Liver (tissue), 3 donors: Measurements from ENCODE around the gene OR7G1.

Experiments used
- CTCF ChIP-seq: fragments of 150-350 bp; IDR thresholded peaks from 2 replicates; pipeline ENCODE4 v1.5.1; 2017; ENCODE audit warnings: improper control_type of control experiment, low read depth, low read length; ENCODE audit not compliant: missing input control
- EGR1 ChIP-seq, 2 donors: IDR thresholded peaks; 2 replicates each; pipeline ENCODE4 v1.6.1; 2016 to 2018; ENCODE audit warnings: antibody characterized with exemption in 2 of 2, low read depth in 2 of 2
- GABPA ChIP-seq, 2 donors: IDR thresholded peaks in 1 of 2; conservative IDR thresholded peaks in 1 of 2; 2 replicates each; pipeline ENCODE4 v1.6.1; 2016; ENCODE audit warnings: antibody characterized with exemption in 2 of 2, mild to moderate bottlenecking in 1 of 2, moderate library complexity in 1 of 2
- HNF4G ChIP-seq: IDR thresholded peaks from 2 replicates; pipeline ENCODE4 v1.6.1; 2016; ENCODE audit warnings: antibody characterized with exemption
- MAX ChIP-seq: IDR thresholded peaks from 2 replicates; pipeline ENCODE4 v1.6.1; 2016; ENCODE audit warnings: antibody characterized with exemption
- NR2F2 ChIP-seq: IDR thresholded peaks from 2 replicates; pipeline ENCODE4 v1.6.1; 2016; ENCODE audit warnings: antibody characterized with exemption
- RAD21 ChIP-seq, 2 donors: IDR thresholded peaks; 2 replicates each; pipeline ENCODE4 v1.6.1; 2016; ENCODE audit warnings: antibody characterized with exemption in 2 of 2, mild to moderate bottlenecking in 2 of 2
- REST ChIP-seq: IDR thresholded peaks from 2 replicates; pipeline ENCODE4 v1.6.1; 2016; ENCODE audit warnings: antibody characterized with exemption, mild to moderate bottlenecking
- RXRA ChIP-seq, 2 donors: IDR thresholded peaks; 2 replicates each; pipeline ENCODE4 v1.6.1; 2017 to 2018; ENCODE audit warnings: antibody characterized with exemption in 2 of 2, mild to moderate bottlenecking in 1 of 2
- SP1 ChIP-seq: IDR thresholded peaks from 2 replicates; pipeline ENCODE4 v1.6.1; 2018; ENCODE audit warnings: antibody characterized with exemption, mild to moderate bottlenecking
- TAF1 ChIP-seq: conservative IDR thresholded peaks from 2 replicates; pipeline ENCODE4 v1.6.1; 2016; ENCODE audit warnings: antibody characterized with exemption, mild to moderate bottlenecking
- YY1 ChIP-seq: IDR thresholded peaks from 2 replicates; pipeline ENCODE4 v1.6.1; 2016; ENCODE audit warnings: antibody characterized with exemption, mild to moderate bottlenecking
- donor health status: healthy.
- donor health status: healthy.

- TF ChIP-seq CTCF = no peak
- TF ChIP-seq RAD21 (IDR thresholded peaks at IDR 0.05) = no peak
- TF ChIP-seq SP1 = no peak
- TF ChIP-seq EGR1 (IDR thresholded peaks at IDR 0.05; ENCODE audit: low read depth in 2 of 2) = no peak
- no peak for TF ChIP-seq YY1
- TF ChIP-seq TAF1 = no peak
- no peak for TF ChIP-seq NR2F2
- TF ChIP-seq GABPA (IDR thresholded peaks at IDR 0.05 in 1 of 2, conservative IDR thresholded peaks at IDR 0.05 in 1 of 2) = no peak
- TF ChIP-seq MAX = no peak
- TF ChIP-seq REST = no peak
- TF ChIP-seq RXRA (IDR thresholded peaks at IDR 0.05) = no peak
- TF ChIP-seq HNF4G = no peak
These were observed 8.2 kb downstream of the OR7G1 start, which contains the start of gene OR7G2 for GRCh38 chr19:9107375-9107774.
